Lower leg skin (tissue), 3 donors: ENCODE results near the gene SLC35F3.

Experiments used
- CTCF ChIP-seq, 3 donors: fragments of 450-650 bp; IDR thresholded peaks; one replicate each; pipeline ENCODE4 v1.5.1; 2016; ENCODE audit warnings: antibody characterized with exemption in 3 of 3, mild to moderate bottlenecking in 3 of 3, moderate library complexity in 2 of 3
- POLR2A ChIP-seq, 2 donors: fragments of 450-650 bp; IDR thresholded peaks; one replicate each; pipeline ENCODE4 v1.6.1; 2016 to 2017; ENCODE audit warnings: antibody characterized with exemption in 2 of 2, mild to moderate bottlenecking in 1 of 2, moderate library complexity in 1 of 2

- no peak for TF ChIP-seq POLR2A (IDR thresholded peaks at IDR 0.05)
- TF ChIP-seq CTCF (IDR thresholded peaks at IDR 0.05): no peak
These were observed 89.2 kb downstream of the SLC35F3 start for GRCh38 chr1:233993651-233994050.
